Endodermal cell (in vitro differentiated cells): ENCODE results near the gene AHNAK. TPM values are rescaled to one million over a fixed set of nuclear protein-coding genes. Genes with fewer than 3 reads are reported as not detected.

Experiments
- DNase-seq: peaks from one replicate; pipeline ENCODE4 v3.0.0-alpha.2; 2017
- H3K27ac ChIP-seq: 2 replicates; pipeline ENCODE4 v1.5.1; 2013; ENCODE audit warnings: mild to moderate bottlenecking, low read depth, low read length, moderate library complexity
- H3K27me3 ChIP-seq: 2 replicates; pipeline ENCODE4 v1.6.1; 2013; ENCODE audit warnings: mild to moderate bottlenecking, low read length, moderate library complexity; ENCODE audit not compliant: insufficient read depth, control insufficient read depth, poor library complexity, severe bottlenecking
- H3K36me3 ChIP-seq: 2 replicates; pipeline ENCODE4 v1.7.0; 2013; ENCODE audit warnings: mild to moderate bottlenecking, low read length, moderate library complexity; ENCODE audit not compliant: control insufficient read depth, insufficient read depth
- H3K4me1 ChIP-seq: one replicate; pipeline ENCODE4 v1.7.0; 2013; ENCODE audit warnings: low read length; ENCODE audit not compliant: control insufficient read depth, insufficient read depth
- H3K4me3 ChIP-seq: 2 replicates; pipeline ENCODE4 v1.5.1; 2013; ENCODE audit warnings: mild to moderate bottlenecking, low read length, moderate library complexity
- H3K9ac ChIP-seq: 2 replicates; pipeline ENCODE4 v1.6.1; 2013; ENCODE audit warnings: mild to moderate bottlenecking, low read length, moderate library complexity; ENCODE audit not compliant: poor library complexity, severe bottlenecking; ENCODE audit errors: extremely low read depth
- H3K9me3 ChIP-seq: 2 replicates; pipeline ENCODE4 v1.6.1; 2013; ENCODE audit warnings: mild to moderate bottlenecking, low read length, moderate library complexity; ENCODE audit not compliant: control insufficient read depth
- H3K27ac Mint-ChIP-seq: 2 replicates; pipeline ENCODE4 v1.8.0; 2020; ENCODE audit warnings: mixed read lengths
- H3K27me3 Mint-ChIP-seq: 2 replicates; pipeline ENCODE4 v1.8.0; 2021; ENCODE audit warnings: mild to moderate bottlenecking, mixed read lengths; ENCODE audit not compliant: insufficient read depth
- H3K36me3 Mint-ChIP-seq: 2 replicates; pipeline ENCODE4 v1.8.0; 2020; ENCODE audit warnings: low read depth, mixed read lengths
- H3K4me1 Mint-ChIP-seq: 2 replicates; pipeline ENCODE4 v1.8.0; 2020; ENCODE audit warnings: mixed read lengths
- H3K4me3 Mint-ChIP-seq: 2 replicates; pipeline ENCODE4 v1.8.0; 2020; ENCODE audit warnings: mild to moderate bottlenecking, moderate library complexity, mixed read lengths
- H3K9me3 Mint-ChIP-seq: 2 replicates; pipeline ENCODE4 v1.8.0; 2020; ENCODE audit warnings: mild to moderate bottlenecking, mixed read lengths
- CTCF ChIP-seq: fragments of 200-600 bp; sonication (generic); conservative IDR thresholded peaks from 2 replicates; pipeline ENCODE4 v1.5.0; 2021; ENCODE audit warnings: antibody characterized with exemption, mild to moderate bottlenecking
- WGBS, 2 experiments: methylation state at CpG; one replicate each; pipeline versions ENCODE4 v1.1.5 to v1.1.7; 2013; ENCODE audit warnings: missing lambda C conversion rate in 2 of 2, mixed read lengths in 1 of 2; ENCODE audit not compliant: insufficient coverage in 1 of 2, insufficient read length in 1 of 2; 5-methylcytosine and 5-hydroxymethylcytosine counted together
- total RNA-seq, 2 donors: library from RNA; stranded (reverse); fragmentation: NEBNext Ultra II Directional in 1 of 2; extraction: Animal tissue kit (Norgen Biotek cat#: 25700) in 1 of 2; gene quantifications; 2 replicates in 1 of 2; 3 replicates in 1 of 2; pipeline ENCODE4 v1.2.1, GENCODE V29; 2021

AHNAK gene
- total RNA-seq, 2 donors from 2014 or later, result 109 to 165 TPM

DNA sequence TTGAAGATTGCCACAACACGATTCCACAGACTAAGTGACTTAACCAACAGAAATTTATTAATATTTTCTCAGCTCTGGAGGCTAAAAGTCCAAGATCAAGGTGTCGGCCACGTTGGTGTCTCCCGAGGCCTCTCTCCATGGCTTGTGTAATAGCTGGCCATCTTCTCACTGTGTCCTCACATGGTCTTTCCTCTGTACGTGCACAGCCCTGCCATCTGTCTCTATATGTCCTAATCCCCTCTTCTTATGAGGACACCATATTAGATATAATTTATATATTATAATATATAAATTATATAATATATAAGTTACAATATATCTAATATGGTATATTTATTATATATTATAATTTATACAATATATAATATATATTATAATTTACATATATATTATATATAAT lies 152.9 kb downstream of the AHNAK start:
- no peak for TF ChIP-seq CTCF
- Histone ChIP-seq H3K27me3 (no peaks in the 10 kb centered on the region), H3K9me3 (no peaks in the 10 kb centered on the region), H3K4me1 (peaks cover 17% of the 10 kb centered on the region), H3K4me3 (no peak overlapping the region), H3K9ac (no peak overlapping the region), H3K36me3 (no peaks in the 10 kb centered on the region), H3K27ac (no peak overlapping the region)
- Mint-ChIP-seq H3K9me3 (no peaks in the 10 kb centered on the region), H3K4me3 (no peak overlapping the region), H3K36me3 (peaks cover 6% of the 10 kb centered on the region), H3K27me3 (no peaks in the 10 kb centered on the region), H3K27ac (no peak overlapping the region), H3K4me1 (peaks cover 36% of the 10 kb centered on the region)
- 92 to 94% methylated on average over 3 to 5 of the region's 5 CpGs for WGBS, 2 experiments
- DNase-seq, result no peak

GRCh38 chr11:62393061-62393611 lies 153.5 kb downstream of the AHNAK start:
- H3K9ac ChIP-seq, result no peak overlapping the region
- TF ChIP-seq CTCF, result peak; percentile 59
- no peaks in the 10 kb centered on the region for H3K9me3 Mint-ChIP-seq
- no peak overlapping the region for H3K4me3 ChIP-seq
- no peak overlapping the region for H3K27ac Mint-ChIP-seq
- peaks cover 6% of the 10 kb centered on the region for H3K36me3 Mint-ChIP-seq
- no peak overlapping the region for H3K27ac ChIP-seq
- DNase-seq, result no peak
- H3K27me3 Mint-ChIP-seq, result no peaks in the 10 kb centered on the region
- no peaks in the 10 kb centered on the region for H3K9me3 ChIP-seq
- peaks cover 30% of the 10 kb centered on the region for H3K4me1 Mint-ChIP-seq
- 95% methylated on average over 8 to 12 of the region's 12 CpGs for WGBS, 2 experiments
- H3K36me3 ChIP-seq, result no peaks in the 10 kb centered on the region
- H3K27me3 ChIP-seq, result no peaks in the 10 kb centered on the region
- H3K4me3 Mint-ChIP-seq, result no peak overlapping the region
- peaks cover 17% of the 10 kb centered on the region for H3K4me1 ChIP-seq

- 98% methylated on average over 2 of the region's 3 CpGs; no CpG with 5 or more reads in 1 of the 2 experiments for whole genome bisulfite sequencing, 2 experiments
- TF ChIP-seq CTCF, result no peak
- Histone ChIP-seq H3K4me1 (peaks cover 15% of the 10 kb centered on the region), H3K27ac (no peak overlapping the region), H3K36me3 (no peaks in the 10 kb centered on the region), H3K4me3 (no peak overlapping the region), H3K9ac (no peak overlapping the region), H3K27me3 (no peaks in the 10 kb centered on the region), H3K9me3 (no peaks in the 10 kb centered on the region)
- no peaks in the 10 kb centered on the region for H3K27me3 Mint-ChIP-seq
- H3K4me1 Mint-ChIP-seq, result peaks cover 28% of the 10 kb centered on the region
- H3K9me3 Mint-ChIP-seq, result no peaks in the 10 kb centered on the region
- H3K27ac Mint-ChIP-seq, result no peak overlapping the region
- H3K4me3 Mint-ChIP-seq, result no peak overlapping the region
- peaks cover 8% of the 10 kb centered on the region for H3K36me3 Mint-ChIP-seq
- DNase-seq, result no peak
These were observed 154.1 kb downstream of the AHNAK start for GRCh38 chr11:62392506-62392905.
